ENCODE results near the gene ZNF117. TPM values are rescaled to one million over a fixed set of nuclear protein-coding genes. Genes with fewer than 3 reads are reported as not detected.
"Not testable (repeated sequence)": the region's sequence is repeated elsewhere in the genome, so short reads cannot be mapped to it uniquely, and the experiment has no call there.

ZNF117 gene
- total RNA-seq, 1 experiment from 2014 or later = 2.5 TPM

- peak; percentile 7 for ATAC-seq
- BruUV-seq (replicated peaks); RAD21 ChIA-PET (ENCODE audit: low non-redundant PET in 1 of 2, low total read pairs in 2 of 2, uncharacterized antibody in 2 of 2, unreplicated experiment in 2 of 2); H2AFZ ChIP-seq (ENCODE audit: low read depth, low read length, poor library complexity, severe bottlenecking); H3K27me3 ChIP-seq (ENCODE audit: insufficient read depth, low read length); H3K9me3 ChIP-seq (ENCODE audit: control insufficient read depth in 1 of 2, insufficient read depth in 1 of 2, low read depth in 1 of 2, low read length in 2 of 2); POLR2A ChIA-PET; intact Hi-C loops (cut with micrococcal nuclease); H4K20me1 ChIP-seq (ENCODE audit: insufficient read depth); DNase-seq (ENCODE audit: low read depth, low spot score); H3K9me2 ChIP-seq (ENCODE audit: insufficient read depth); H3K36me3 ChIP-seq (ENCODE audit: control insufficient read depth in 1 of 2, insufficient read depth in 2 of 2, low read length in 2 of 2); CTCF ChIA-PET: not testable (repeated sequence)
- Histone ChIP-seq H3K9ac (ENCODE audit: low read length) (peak overlapping the region; percentile 77), H3K79me2 (ENCODE audit: insufficient read depth, low read length) (peaks cover 22% of the 10 kb centered on the region), H3K4me3 (replicated peaks in 1 of 2; ENCODE audit: low read depth in 1 of 2, low read length in 2 of 2) (peak overlapping the region; percentile 58 to 71), H3K4me2 (ENCODE audit: low read length) (peak overlapping the region; percentile 88), H3K27ac (ENCODE audit: low read depth, low read length) (peak overlapping the region; percentile 53), H3K4me1 (ENCODE audit: control insufficient read depth in 1 of 2, insufficient read depth in 2 of 2, low read length in 2 of 2) (peaks cover 2 to 18% of the 10 kb centered on the region in 2 experiments; a peak in 3 of 4 replicates)
Observed at GRCh38 chr7:65038767-65039166, 47.9 kb upstream of the ZNF117 start.

GRCh38 chr7:65037740-65038688, 47.2 kb upstream of the ZNF117 start:
- DNase-seq (ENCODE audit: low read depth, low spot score) (peak; percentile 82), ATAC-seq (peak; percentile 89)
- no peak for TF ChIP-seq ZBTB33 (IDR thresholded peaks at IDR 0.05; ENCODE audit: extremely low read depth, insufficient replicate concordance, low read length)
- TF ChIP-seq EGR1 (IDR thresholded peaks at IDR 0.05; ENCODE audit: low read depth) = peak; percentile 39; the same call in 1 of the 2 replicates
- BruUV-seq (replicated peaks) = no TSS peak
- Histone ChIP-seq H3K27ac (ENCODE audit: low read depth, low read length) (peak overlapping the region; percentile 75), H3K9me3 (ENCODE audit: control insufficient read depth in 1 of 2, insufficient read depth in 1 of 2, low read depth in 1 of 2, low read length in 2 of 2) (no peaks in the 10 kb centered on the region), H2AFZ (ENCODE audit: low read depth, low read length, poor library complexity, severe bottlenecking) (no peak overlapping the region), H3K4me3 (replicated peaks in 1 of 2; ENCODE audit: low read depth in 1 of 2, low read length in 2 of 2) (peak overlapping the region; percentile 58 to 71), H4K20me1 (ENCODE audit: insufficient read depth) (no peaks in the 10 kb centered on the region), H3K36me3 (ENCODE audit: control insufficient read depth in 1 of 2, insufficient read depth in 2 of 2, low read length in 2 of 2) (no peaks in the 10 kb centered on the region), H3K27me3 (ENCODE audit: insufficient read depth, low read length) (no peaks in the 10 kb centered on the region), H3K9ac (ENCODE audit: low read length) (peak overlapping the region; percentile 77), H3K79me2 (ENCODE audit: insufficient read depth, low read length) (peaks cover 22% of the 10 kb centered on the region), H3K9me2 (ENCODE audit: insufficient read depth) (no peaks in the 10 kb centered on the region), H3K4me2 (ENCODE audit: low read length) (peak overlapping the region; percentile 53), H3K4me1 (ENCODE audit: control insufficient read depth in 1 of 2, insufficient read depth in 2 of 2, low read length in 2 of 2) (peaks cover 2 to 18% of the 10 kb centered on the region in 2 experiments; a peak in 3 of 4 replicates)
- ChIA-PET RAD21 (ENCODE audit: low non-redundant PET in 1 of 2, low total read pairs in 2 of 2, uncharacterized antibody in 2 of 2, unreplicated experiment in 2 of 2) (interaction anchor here in 1 of 2 experiments (0.6 kb wide), 2 partner anchors 269 to 439 kb away, joined by 3 to 4 read pairs; no protein-coding TSS in a partner anchor), CTCF (interaction anchor here (0.6 kb wide), 1 partner anchor 21 kb away, joined by 4 read pairs; no protein-coding TSS in a partner anchor), POLR2A (interaction anchor here (0.6 to 1.2 kb wide), 2 partner anchors 12 to 16 kb away, joined by 3 to 4 read pairs; no protein-coding TSS in a partner anchor)
- intact Hi-C loops (cut with micrococcal nuclease) = no loop called here

GRCh38 chr7:65036526-65036925, 45.7 kb upstream of the ZNF117 start:
- H3K4me3 ChIP-seq (replicated peaks in 1 of 2; ENCODE audit: low read depth in 1 of 2, low read length in 2 of 2); H3K36me3 ChIP-seq (ENCODE audit: control insufficient read depth in 1 of 2, insufficient read depth in 2 of 2, low read length in 2 of 2); H3K27ac ChIP-seq (ENCODE audit: low read depth, low read length); H2AFZ ChIP-seq (ENCODE audit: low read depth, low read length, poor library complexity, severe bottlenecking); H3K9me2 ChIP-seq (ENCODE audit: insufficient read depth); H3K9me3 ChIP-seq (ENCODE audit: control insufficient read depth in 1 of 2, insufficient read depth in 1 of 2, low read depth in 1 of 2, low read length in 2 of 2); H3K9ac ChIP-seq (ENCODE audit: low read length); intact Hi-C loops (cut with micrococcal nuclease); DNase-seq (ENCODE audit: low read depth, low spot score); BruUV-seq (replicated peaks); H3K27me3 ChIP-seq (ENCODE audit: insufficient read depth, low read length); POLR2A ChIA-PET; H3K4me2 ChIP-seq (ENCODE audit: low read length); H4K20me1 ChIP-seq (ENCODE audit: insufficient read depth); ATAC-seq; RAD21 ChIA-PET (ENCODE audit: low non-redundant PET in 1 of 2, low total read pairs in 2 of 2, uncharacterized antibody in 2 of 2, unreplicated experiment in 2 of 2): not testable (repeated sequence)
- peaks cover 2 to 18% of the 10 kb centered on the region in 2 experiments; a peak in 3 of 4 replicates for H3K4me1 ChIP-seq (ENCODE audit: control insufficient read depth in 1 of 2, insufficient read depth in 2 of 2, low read length in 2 of 2)
- CTCF ChIA-PET = interaction anchor here (0.6 kb wide), 2 partner anchors 123 to 441 kb away, joined by 3 read pairs; no protein-coding TSS in a partner anchor
- H3K79me2 ChIP-seq (ENCODE audit: insufficient read depth, low read length) = peaks cover 15% of the 10 kb centered on the region

Data from HCT116 (cell line).